Mucosa of rectum (tissue), 2 donors: ENCODE results near the gene CFAP161.
"Not testable (repeated sequence)": the region's sequence is repeated elsewhere in the genome, so short reads cannot be mapped to it uniquely, and the experiment has no call there.

Experiments used
- H3K27ac ChIP-seq, 2 donors: one replicate each; pipeline ENCODE4 v1.7.0; 2013; ENCODE audit warnings: inconsistent platforms in 2 of 2, low read depth in 2 of 2, low read length in 2 of 2
- H3K27me3 ChIP-seq, 2 donors: one replicate each; pipeline ENCODE4 v1.7.0; 2013; ENCODE audit warnings: low read length in 2 of 2; ENCODE audit not compliant: control insufficient read depth in 2 of 2, insufficient read depth in 2 of 2
- H3K36me3 ChIP-seq, 2 donors: one replicate each; pipeline ENCODE4 v1.7.0; 2013; ENCODE audit warnings: low read length in 2 of 2; ENCODE audit not compliant: control insufficient read depth in 2 of 2, insufficient read depth in 2 of 2
- H3K4me1 ChIP-seq, 2 donors: one replicate each; pipeline ENCODE4 v1.7.0; 2013; ENCODE audit warnings: low read length in 2 of 2, mild to moderate bottlenecking in 1 of 2; ENCODE audit not compliant: control insufficient read depth in 2 of 2, insufficient read depth in 2 of 2
- H3K4me3 ChIP-seq, 2 donors: one replicate each; pipeline ENCODE4 v1.7.0; 2013; ENCODE audit warnings: low read length in 2 of 2
- H3K9ac ChIP-seq, 2 donors: one replicate each; pipeline ENCODE4 v1.7.0; 2013; ENCODE audit warnings: low read length in 2 of 2, low read depth in 1 of 2, mild to moderate bottlenecking in 1 of 2
- H3K9me3 ChIP-seq, 2 donors: one replicate each; pipeline ENCODE4 v1.7.0; 2013; ENCODE audit warnings: low read length in 2 of 2; ENCODE audit not compliant: control insufficient read depth in 2 of 2
- donor health status: healthy.
- donor health status: Normal muscosa, but diverticular disease.

The CFAP161 gene

GRCh38 chr15:81156324-81156723 is 22.3 kb downstream of the CFAP161 start:
- Histone ChIP-seq H3K4me1 (peaks cover 0 to 4% of the 10 kb centered on the region in 2 donors), H3K9ac (no peak overlapping the region), H3K27ac (no peak overlapping the region), H3K9me3 (no peaks in the 10 kb centered on the region), H3K4me3 (no peak overlapping the region), H3K27me3 (no peaks in the 10 kb centered on the region), H3K36me3 (no peaks in the 10 kb centered on the region)

GRCh38 chr15:81157195-81157938 is 23.3 kb downstream of the CFAP161 start:
- Histone ChIP-seq H3K36me3 (no peaks in the 10 kb centered on the region), H3K4me1 (peaks cover 0 to 4% of the 10 kb centered on the region in 2 donors), H3K4me3 (no peak overlapping the region), H3K27ac (no peak overlapping the region), H3K9me3 (no peaks in the 10 kb centered on the region), H3K9ac (no peak overlapping the region), H3K27me3 (no peaks in the 10 kb centered on the region)

GRCh38 chr15:81157939-81158223 is 23.8 kb downstream of the CFAP161 start:
- Histone ChIP-seq H3K9ac (no peak overlapping the region), H3K36me3 (no peaks in the 10 kb centered on the region), H3K4me3 (no peak overlapping the region), H3K27ac (no peak overlapping the region), H3K9me3 (no peaks in the 10 kb centered on the region), H3K4me1 (peaks cover 0 to 4% of the 10 kb centered on the region in 2 donors), H3K27me3 (no peaks in the 10 kb centered on the region)

GRCh38 chr15:81158561-81158960 is 24.5 kb downstream of the CFAP161 start:
- not testable (repeated sequence) for H3K27ac ChIP-seq, H3K36me3 ChIP-seq, H3K9me3 ChIP-seq, H3K27me3 ChIP-seq, H3K4me1 ChIP-seq, H3K4me3 ChIP-seq, H3K9ac ChIP-seq

- Histone ChIP-seq H3K36me3 (no peaks in the 10 kb centered on the region), H3K9ac (no peak overlapping the region), H3K27ac (no peak overlapping the region)
Measured at GRCh38 chr15:81160312-81161159, 26.5 kb downstream of the CFAP161 start.

GRCh38 chr15:81161160-81161673 is 27.1 kb downstream of the CFAP161 start:
- Histone ChIP-seq H3K4me3 (no peak overlapping the region), H3K9me3 (no peaks in the 10 kb centered on the region), H3K9ac (no peak overlapping the region), H3K36me3 (no peaks in the 10 kb centered on the region), H3K27me3 (no peaks in the 10 kb centered on the region), H3K4me1 (peaks cover 0 to 4% of the 10 kb centered on the region in 2 donors), H3K27ac (no peak overlapping the region)

More at GRCh38 chr15:81160312-81161159, 26.5 kb downstream of the CFAP161 start:
- no peaks in the 10 kb centered on the region for H3K9me3 ChIP-seq
- no peaks in the 10 kb centered on the region for H3K27me3 ChIP-seq
- no peak overlapping the region for H3K4me3 ChIP-seq
- peaks cover 0 to 4% of the 10 kb centered on the region in 2 donors for H3K4me1 ChIP-seq

GRCh38 chr15:81161851-81162250 is 27.8 kb downstream of the CFAP161 start:
- H3K27ac ChIP-seq, result no peak overlapping the region
- H3K4me1 ChIP-seq, result peaks cover 0 to 4% of the 10 kb centered on the region in 2 donors
- H3K9me3 ChIP-seq, result no peaks in the 10 kb centered on the region
- H3K36me3 ChIP-seq, result no peaks in the 10 kb centered on the region
- H3K9ac ChIP-seq, result no peak overlapping the region
- H3K27me3 ChIP-seq, result no peaks in the 10 kb centered on the region
- H3K4me3 ChIP-seq, result no peak overlapping the region

- H3K4me1 ChIP-seq, result peaks cover 0 to 4% of the 10 kb centered on the region in 2 donors
- H3K36me3 ChIP-seq, result no peaks in the 10 kb centered on the region
- H3K27me3 ChIP-seq, result no peaks in the 10 kb centered on the region
- H3K9me3 ChIP-seq, result no peaks in the 10 kb centered on the region
- H3K9ac ChIP-seq, result no peak overlapping the region
- H3K4me3 ChIP-seq, result no peak overlapping the region
- no peak overlapping the region for H3K27ac ChIP-seq
Measured at GRCh38 chr15:81163961-81164800, 30.1 kb downstream of the CFAP161 start.

GRCh38 chr15:81165535-81165934 is 31.5 kb downstream of the CFAP161 start:
- Histone ChIP-seq H3K4me1 (no peaks in the 10 kb centered on the region), H3K9ac (no peak overlapping the region), H3K27ac (no peak overlapping the region), H3K9me3 (no peaks in the 10 kb centered on the region), H3K27me3 (peaks cover 0 to 2% of the 10 kb centered on the region in 2 donors), H3K4me3 (no peak overlapping the region), H3K36me3 (no peaks in the 10 kb centered on the region)
